AG10803 (cell line): ENCODE results near the gene INO80E.

Source experiments
- DNase-seq: peaks from one replicate; pipeline ENCODE4 v3.0.0; 2010; ENCODE audit warnings: low read depth
- H3K4me3 ChIP-seq: 2 replicates; pipeline ENCODE4 v1.5.1; 2011; ENCODE audit warnings: mild to moderate bottlenecking, low read length, control low read depth
- TF ChIP-seq, protein P1 (sequence below): conservative IDR thresholded peaks from 2 replicates; pipeline ENCODE4 v1.5.1; 2011; ENCODE audit warnings: mild to moderate bottlenecking, low read length, control low read depth, inconsistent platforms

Gene INO80E

DNA sequence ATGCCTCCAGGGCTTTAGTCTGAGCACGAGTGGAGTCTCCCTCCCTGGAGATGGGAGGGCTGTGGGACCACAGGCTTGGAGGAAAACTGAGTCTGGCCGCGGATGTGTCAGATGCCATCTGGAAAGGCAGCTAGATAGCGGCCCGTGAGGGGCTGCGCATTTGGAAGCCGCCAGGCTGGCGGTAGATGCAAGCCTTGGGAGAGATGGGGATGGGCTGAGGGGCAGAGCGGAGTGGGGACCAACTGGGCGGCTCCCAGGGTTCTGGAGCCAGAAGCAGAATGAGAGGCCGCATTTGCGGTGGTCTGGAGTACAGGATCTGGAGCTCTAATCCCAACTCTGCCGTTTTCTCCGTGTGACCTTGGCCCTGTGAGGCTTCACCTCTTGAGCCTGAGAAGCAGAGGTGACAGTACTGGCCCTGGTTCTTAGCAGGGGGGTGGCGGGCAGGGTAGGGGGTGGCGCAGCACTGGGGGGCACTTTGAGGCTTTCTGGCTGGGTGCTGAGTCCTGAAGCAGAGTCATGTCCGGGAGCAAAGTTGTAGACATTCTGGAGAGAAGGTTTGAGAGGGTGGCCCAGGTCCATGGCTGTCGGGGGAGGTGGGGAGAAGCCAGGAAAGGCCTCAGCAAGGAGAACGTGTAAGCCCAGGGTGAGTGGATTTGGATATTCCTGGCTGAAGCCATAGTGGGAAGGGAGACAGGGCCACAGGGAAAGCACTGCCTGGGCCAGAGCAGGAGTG is 6.7 kb downstream of the INO80E start:
- DNase-seq = no peak
- H3K4me3 ChIP-seq = no peak overlapping the region
- TF ChIP-seq, protein P1, sequence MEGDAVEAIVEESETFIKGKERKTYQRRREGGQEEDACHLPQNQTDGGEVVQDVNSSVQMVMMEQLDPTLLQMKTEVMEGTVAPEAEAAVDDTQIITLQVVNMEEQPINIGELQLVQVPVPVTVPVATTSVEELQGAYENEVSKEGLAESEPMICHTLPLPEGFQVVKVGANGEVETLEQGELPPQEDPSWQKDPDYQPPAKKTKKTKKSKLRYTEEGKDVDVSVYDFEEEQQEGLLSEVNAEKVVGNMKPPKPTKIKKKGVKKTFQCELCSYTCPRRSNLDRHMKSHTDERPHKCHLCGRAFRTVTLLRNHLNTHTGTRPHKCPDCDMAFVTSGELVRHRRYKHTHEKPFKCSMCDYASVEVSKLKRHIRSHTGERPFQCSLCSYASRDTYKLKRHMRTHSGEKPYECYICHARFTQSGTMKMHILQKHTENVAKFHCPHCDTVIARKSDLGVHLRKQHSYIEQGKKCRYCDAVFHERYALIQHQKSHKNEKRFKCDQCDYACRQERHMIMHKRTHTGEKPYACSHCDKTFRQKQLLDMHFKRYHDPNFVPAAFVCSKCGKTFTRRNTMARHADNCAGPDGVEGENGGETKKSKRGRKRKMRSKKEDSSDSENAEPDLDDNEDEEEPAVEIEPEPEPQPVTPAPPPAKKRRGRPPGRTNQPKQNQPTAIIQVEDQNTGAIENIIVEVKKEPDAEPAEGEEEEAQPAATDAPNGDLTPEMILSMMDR = no peak

GRCh38 chr16:30003670-30004423 is 7.8 kb downstream of the INO80E start:
- TF ChIP-seq, protein P1 = no peak
- no peak overlapping the region for H3K4me3 ChIP-seq
- DNase-seq = no peak

- TF ChIP-seq, protein P1 = no peak
- DNase-seq = no peak
Observed at GRCh38 chr16:30004424-30004776, 8.4 kb downstream of the INO80E start.

DNA sequence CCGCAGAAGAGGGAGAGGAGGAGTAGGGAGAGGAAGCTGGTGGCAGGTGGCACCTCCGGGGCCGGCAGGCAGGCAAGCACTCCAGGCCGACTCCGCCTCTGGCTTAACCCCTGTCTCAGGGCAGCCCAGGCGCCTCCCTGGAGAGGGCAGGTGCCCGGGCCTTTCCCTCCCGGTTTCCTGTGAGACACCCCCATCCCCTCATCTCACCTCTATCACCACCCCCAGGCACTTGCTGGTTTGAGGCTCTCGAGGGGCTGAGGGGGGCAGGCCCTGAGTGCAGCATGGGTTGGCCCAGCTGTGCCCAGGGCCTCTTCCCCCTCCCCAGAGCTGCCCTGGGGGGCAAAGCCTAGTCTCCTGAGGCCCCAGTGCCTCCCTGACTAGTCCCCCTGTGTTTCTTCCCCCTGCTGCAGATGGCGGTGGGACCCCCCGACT is 8.8 kb downstream of the INO80E start:
- H3K4me3 ChIP-seq = no peak overlapping the region
- DNase-seq = no peak
- TF ChIP-seq, protein P1 = no peak

More at GRCh38 chr16:30004424-30004776, 8.4 kb downstream of the INO80E start:
- no peak overlapping the region for H3K4me3 ChIP-seq

DNA sequence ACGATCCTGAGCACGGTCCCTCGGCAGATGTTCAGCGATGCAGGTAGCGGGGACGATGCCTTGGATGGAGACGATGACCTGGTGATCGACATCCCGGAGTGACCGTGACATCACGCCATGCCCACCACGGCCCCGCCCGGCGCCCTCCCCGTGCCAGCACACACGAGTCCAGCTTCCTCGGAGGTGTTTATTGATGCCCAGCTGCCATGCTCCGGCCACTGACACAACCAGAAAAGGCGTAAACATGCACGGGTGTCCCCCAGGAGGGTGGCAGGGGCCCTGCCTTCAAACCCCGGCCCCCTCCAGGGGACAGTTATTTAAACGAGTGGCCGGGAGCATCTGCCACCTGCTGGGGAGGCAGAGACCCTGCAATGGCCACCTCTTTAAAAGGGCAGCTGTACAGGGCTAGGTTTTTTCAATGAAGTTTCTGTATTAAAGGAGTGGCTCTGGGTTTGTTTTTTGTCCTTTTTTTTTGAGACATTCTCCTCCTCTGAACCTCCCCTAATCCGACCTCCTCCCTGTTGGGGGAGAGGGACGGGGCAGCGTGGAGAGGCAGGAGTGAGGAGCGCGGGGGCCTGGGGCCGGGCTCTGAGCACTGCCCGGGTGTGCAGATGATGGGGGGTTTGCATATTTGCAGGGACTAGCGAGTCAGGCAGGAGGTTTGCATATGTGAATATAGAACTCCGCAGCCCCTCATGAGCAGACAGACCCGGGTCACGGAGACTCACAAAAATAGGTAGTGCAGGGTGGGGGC is 9.5 kb downstream of the INO80E start:
- DNase-seq = peak; percentile 51
- TF ChIP-seq, protein P1 = peak; percentile 85
- no peak overlapping the region for H3K4me3 ChIP-seq

- TF ChIP-seq, protein P1 = no peak
- H3K4me3 ChIP-seq = no peak overlapping the region
- DNase-seq = no peak
Observed at GRCh38 chr16:30006095-30006473, 10.0 kb downstream of the INO80E start.
